ENCODE results near the gene GPBAR1.

Gene GPBAR1

DNA sequence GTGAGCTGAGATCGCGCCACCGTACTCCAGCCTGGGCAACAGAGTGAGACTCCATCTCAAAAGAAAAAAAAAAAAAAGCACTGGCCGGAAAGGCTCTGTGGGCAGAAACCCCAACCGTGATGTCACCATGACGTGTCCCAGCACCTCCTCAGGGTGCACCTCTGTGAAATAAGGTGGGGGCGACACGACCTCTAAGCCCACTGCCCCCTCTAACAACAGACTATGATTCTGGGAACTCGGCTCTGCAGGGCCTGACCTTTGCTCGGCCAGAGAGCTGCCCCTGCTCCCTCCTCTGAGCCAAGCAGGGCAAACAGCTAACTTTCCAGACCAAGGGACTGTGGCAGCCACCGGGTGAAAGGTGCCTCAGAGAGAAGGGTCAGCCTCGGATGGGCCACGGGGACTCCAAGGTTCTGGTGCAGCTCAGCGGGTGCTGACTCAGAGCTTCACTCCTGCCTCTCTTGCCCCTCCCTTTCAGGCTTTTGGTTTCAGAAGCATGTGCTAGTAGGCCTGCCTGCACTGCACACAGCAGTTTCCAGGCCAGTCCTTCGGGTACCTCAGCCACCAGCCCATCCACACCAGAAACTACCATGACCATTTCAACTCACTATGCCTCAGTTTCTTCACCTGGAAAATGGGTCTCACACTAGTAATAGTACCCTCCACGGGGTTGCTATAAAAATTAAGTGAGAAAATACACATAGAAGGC, 23.4 kb downstream of the GPBAR1 start:
- no peak for DNase-seq

DNA sequence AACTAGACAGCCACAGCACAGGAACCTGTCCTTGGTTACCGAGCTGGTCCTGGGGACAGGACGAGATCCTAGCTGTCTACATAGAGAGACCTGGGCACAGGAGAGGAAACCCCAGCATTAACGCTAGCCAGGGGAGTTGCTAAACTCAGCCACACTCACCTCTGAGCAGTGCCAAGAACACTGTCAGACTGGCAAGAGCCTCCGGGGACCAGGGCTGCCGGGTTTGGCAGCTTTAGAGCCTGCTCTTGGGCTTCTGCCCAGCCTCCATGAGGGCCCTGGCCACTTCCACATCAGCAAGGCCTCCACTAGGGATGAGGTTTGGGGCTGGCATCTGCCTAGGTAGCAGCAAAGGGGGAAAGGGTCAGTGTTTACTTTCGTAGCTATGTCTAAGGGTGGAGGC, 24.8 kb downstream of the GPBAR1 start:
- peak in 41 of 56 donors; percentile 13 to 73 (median 35) for DNase-seq

DNA sequence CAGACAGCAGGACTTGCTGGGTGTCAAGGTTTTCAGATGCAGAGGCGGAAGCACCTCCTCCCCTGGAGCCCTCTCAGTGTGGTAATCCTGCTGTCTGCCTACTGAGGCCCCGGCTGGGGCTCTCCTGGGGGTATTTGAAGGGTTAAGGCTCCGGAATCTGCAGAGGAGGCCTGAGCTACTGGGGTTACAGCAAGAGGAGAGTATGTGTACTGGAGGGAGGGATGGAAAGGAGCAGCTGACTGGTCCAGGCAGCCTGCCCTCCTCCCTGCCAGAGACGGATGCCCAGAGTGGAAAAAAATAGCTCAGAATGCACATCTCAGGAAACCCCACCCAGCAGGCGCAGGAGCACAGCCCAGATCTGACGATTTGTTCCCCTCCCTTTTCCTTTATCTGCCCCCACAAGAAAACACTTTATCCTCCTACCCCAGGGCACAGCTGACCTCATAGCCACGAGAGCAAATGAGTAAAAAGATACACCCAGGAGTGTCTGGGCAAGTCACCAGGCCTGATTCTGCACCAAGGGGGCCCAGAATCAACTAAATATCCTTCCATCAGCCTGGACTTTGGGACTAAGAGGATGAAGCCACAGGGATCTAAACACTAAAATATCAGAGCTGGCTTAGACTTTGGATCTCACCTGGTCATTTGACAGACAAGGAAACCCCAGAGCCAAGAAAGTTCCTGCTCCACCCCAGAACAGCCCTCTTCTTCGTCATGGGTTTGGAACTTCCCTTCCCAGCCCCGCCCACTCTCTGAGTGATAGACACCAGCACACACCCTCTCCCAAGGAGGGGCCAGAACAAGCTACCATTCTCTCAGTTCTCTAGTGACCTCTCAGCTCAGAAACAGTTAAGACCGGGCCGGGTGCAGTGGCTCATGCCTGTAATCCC, 26.0 kb downstream of the GPBAR1 start:
- peak in 55 of 56 donors; percentile 36 to 92 (median 81) for DNase-seq

DNA sequence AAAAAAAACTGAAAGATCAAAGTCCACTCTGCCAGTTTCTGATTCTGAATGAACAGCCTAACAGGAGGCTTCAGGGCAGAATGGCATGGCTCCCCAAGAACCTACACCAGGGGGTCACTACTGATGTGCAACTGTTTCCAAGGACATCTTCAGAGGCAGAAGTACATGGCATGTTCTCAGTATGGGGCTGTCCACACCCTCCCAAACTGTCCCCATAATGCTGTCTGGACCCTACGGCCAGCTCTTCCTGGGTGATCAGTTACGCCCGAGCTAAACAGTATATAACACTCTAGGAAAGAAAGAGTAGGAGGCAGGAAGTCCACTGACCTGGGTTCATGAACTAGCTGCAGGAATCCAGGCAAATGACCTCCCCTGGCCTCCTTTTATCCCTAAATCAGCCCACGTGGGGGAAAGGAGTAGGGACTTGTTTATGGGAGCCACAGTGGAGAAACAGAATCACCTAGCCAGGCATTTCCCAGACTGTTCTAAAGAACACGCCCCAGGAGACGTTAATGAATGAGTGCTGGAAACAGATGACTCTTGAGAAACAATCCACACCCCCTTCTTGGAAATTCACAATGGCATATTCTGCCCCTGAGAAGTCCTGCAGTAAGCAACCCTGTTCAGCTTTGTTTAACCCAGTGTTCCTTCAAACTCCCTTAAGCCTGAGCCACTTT, 29.0 kb downstream of the GPBAR1 start:
- DNase-seq: peak in 3 of 56 donors; percentile 9 to 15 (median 9)

DNA sequence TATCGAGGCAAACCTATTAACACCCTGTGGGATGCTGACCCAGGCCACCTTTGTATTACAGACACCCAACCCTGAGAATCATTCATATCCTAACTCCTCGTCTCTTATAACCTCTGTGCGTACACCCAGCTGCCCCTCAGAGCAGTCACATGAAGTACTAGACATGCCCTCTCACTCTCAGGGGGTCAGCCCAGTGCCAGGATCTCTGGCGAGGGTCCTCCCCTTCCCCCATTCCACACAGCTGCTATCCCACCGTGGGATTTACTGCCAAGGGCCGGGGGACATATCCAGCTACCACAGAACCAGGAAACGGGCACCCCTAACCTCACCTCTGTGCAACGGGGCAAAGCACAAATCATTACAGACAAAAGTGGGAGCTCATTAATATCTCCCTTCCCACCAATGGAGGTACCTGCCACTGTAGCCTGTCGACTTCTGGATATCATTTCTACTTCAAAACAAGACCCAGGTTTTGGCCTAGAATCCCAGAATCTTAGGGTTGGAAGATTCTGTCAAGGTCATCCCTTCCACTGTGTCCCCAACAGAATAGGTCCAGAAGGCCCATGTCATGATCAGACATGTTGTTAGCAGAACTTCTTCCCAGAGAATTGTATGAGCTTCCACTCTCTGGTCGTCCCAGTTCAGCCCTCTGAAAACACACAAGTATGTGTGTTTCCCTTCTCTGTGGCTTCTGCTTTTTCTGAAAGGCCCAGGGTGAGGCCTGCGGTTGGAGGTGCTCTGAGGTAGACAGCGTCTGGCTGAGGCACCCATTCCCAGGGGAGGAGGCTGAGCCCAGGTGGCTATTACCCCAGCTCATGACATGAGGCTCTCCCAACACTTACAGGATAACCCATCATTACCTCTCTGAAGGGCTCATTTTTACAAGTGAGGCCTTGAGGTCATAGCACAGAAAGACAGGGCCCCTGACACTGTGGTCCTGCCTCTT, 29.8 kb downstream of the GPBAR1 start:
- peak in 1 of 56 donors; percentile 9 for DNase-seq

DNA sequence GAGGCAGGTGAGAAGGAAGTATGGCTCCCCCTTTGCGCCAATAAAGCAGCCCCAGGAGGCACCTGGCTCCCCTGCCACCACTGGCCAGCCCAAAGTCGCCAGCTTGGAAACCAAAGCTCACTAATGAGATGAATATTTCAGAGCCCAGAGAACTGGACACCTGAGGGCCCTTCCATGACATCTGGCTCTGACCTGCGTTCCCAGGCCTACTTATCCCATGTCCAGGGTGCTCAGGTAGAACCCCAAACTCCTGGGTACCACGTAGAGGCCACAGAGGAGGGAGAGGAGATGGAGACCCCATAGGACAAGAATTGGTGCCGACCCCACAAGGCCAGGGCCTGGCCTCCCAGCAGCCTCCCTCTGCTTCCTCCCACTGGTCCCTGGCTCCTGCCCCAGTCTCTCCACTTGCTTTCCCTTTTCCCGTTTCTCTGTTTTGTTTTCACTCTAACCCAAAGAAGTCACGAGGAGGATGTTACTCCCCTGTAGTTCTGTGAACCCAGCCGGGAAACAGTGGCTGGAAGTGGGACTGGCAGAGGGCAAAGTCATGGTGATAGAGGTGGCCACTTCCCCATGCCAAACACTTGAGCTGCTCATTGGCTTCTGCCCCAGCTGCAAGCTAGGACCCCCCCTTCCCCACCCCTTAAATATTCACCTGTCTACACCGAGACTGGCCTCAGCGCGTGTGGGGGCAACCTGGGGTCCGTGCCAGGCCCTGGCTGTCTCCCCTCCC, 30.7 kb downstream of the GPBAR1 start:
- peak in 11 of 56 donors; percentile 28 to 60 (median 48) for DNase-seq

DNA sequence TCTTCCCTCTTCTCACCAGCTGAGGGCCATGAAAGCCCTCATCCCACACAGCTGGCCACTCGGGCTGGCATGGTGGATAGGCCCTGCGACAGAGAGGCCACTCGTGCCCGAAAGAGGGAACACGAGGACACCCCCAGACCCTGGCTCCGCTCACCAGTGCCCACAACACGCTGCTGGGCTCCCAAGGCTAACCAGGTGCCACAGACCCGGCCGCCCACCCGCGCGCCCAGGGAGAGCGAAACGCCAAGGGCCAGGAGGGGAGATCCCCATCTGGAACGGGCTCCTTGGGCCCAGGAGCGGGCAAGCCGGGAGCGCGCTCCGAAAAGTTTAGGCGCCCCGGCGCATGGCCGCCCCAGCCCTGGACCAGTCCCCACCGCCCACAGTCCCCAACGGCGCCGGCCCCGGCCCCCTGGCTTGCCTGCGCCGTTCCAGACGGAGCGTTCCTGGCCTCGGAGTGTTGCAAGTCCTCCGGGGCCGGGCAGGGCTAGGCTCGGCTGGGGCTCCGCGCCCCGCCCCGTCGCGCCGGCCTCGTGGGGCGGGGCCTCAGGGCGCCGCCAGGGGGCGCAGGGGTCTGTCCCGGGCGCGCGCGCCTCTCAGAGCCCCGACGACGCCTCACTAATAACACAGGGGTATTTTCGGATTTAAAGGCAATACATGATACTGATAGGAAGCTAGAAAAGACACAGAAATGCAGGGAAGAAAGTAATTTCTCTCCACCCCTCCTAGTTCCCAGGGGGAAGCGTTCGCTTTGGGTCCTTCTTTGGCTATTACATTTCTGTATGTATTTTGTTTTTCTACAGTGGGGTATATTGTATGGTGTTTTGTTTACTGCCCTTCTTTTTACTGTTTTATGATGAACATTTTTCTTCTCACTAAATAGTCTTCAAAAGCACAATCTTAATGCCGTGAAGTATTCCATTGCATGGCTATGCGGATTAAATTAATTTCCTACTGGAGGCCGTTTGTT, 31.5 kb downstream of the GPBAR1 start, which contains the start of gene TMBIM1:
TMBIM1 (minus strand) TSS at position 456 of the 967 bp plus-strand sequence. CDS start 10,362 bp downstream, outside the sequence.
- DNase-seq: peak in 46 of 56 donors; percentile 17 to 88 (median 56)

DNA sequence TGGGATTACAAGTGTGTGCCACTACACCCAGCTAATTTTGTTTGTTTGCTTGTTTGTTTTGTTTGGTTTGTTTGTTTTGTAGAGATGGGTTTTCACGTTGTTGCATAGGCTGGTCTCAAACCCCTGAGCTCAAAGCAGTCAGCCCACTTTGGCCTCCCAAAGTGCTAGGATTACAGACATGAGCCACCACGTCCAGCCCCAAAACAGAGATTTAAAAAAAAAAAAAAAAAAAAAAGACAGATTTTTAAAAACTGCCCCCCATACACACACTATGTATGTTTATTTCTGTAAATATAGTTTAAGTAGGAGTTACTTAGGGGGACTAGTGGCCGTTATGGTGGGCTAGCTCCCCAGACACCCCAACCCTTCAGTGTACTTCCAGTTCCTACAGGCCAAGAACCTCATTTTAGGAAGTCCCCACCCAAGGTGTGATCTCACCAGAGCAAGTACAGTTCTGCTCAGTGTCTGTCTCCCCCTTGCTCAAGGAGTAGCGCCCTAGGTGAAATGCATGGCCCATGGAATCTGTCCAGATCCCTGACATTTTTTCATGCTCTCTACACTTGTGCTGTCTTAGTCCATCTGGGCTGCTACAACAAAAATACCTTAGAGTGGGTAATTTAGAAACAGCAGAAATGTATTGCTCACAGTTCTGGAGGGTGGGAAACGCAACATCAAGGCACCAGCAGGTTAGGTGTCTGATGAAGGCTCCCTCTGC, 33.1 kb downstream of the GPBAR1 start:
- no peak for DNase-seq

DNA sequence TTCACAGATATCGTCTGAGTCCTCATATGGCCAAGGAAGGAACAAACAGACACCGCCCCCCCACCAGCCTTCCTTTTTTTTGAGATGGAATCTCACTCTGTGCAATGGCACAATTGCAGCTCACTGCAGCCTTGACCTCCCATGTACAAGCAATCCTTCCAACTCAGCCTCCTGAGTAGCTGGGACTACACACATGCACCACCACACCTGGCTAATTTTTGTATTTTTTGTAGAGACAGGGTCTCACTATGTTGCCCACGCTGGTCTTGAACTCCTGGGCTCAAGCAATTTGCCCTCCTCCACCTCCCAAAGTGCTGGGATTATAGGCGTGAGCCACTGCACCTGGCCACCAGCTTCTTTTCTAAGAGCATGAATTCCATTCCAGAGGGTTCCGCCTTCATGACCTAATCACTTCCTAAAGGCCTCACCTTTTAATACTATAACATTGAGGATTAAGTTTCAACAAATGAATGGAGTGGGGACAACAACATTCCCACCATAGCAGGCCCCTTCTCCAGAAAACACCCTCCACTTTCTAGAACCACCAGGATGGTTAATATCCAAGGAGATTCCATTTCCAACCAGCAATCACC, 33.7 kb downstream of the GPBAR1 start:
- DNase-seq: no peak

DNA sequence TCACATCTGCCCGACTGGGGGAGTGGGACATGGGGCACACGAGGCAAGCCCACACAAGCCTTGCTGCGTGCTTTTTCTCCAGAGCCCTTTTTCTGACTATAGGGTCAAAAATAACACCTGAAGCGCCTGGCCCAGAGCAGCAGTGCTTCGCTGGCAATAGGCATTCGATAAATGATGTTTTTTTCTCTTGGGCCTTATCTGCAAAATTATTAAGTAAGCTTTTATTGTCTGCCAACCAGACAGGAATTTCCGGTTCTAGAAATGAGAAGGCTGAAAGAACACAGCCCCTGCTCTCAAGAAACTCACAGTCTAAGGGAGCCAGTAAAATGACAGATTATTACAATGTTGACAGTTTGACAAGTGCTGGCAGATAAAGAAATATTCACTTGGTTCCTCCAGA, 34.2 kb downstream of the GPBAR1 start:
- no peak for DNase-seq

DNA sequence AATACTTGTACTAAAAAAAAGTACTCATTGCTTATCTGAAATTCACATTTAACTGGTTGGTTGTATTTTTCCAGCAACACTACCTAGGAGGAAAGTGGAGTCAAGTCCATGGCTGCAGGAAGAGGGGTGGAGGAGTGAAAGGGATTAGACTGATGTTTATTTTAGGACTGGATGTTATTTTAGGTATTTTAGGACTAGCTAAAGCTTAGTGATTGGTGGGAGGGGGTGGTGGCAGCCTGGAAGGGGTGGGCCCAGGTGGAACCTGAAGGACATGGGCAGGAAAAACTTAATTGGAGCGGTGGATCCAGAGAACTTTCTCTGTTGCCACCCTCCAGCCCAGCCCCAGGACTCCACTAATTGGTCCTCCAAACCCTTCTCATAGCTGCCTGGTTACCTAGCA, 35.4 kb downstream of the GPBAR1 start:
- no peak for DNase-seq

DNA sequence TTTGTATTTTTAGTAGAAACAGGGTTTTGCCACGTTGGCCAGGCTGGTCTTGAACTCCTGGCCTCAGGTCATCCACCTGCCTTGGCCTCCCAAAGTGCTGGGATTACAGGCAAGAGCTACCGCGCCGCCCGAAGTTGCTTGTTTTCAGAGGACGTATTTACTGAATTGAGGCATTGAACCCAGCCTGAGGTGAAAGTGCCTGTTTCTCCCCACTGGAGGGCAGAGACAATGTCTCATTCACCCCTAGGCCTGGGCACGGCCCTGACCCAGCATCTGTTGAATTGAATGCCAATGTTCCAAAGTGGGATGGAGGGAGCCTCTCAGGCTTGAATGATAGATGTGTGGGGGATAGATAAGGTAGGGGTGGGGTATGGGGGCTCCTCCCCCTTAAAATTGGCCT, 36.0 kb downstream of the GPBAR1 start:
- DNase-seq: peak in 44 of 56 donors; percentile 8 to 81 (median 58)

DNA sequence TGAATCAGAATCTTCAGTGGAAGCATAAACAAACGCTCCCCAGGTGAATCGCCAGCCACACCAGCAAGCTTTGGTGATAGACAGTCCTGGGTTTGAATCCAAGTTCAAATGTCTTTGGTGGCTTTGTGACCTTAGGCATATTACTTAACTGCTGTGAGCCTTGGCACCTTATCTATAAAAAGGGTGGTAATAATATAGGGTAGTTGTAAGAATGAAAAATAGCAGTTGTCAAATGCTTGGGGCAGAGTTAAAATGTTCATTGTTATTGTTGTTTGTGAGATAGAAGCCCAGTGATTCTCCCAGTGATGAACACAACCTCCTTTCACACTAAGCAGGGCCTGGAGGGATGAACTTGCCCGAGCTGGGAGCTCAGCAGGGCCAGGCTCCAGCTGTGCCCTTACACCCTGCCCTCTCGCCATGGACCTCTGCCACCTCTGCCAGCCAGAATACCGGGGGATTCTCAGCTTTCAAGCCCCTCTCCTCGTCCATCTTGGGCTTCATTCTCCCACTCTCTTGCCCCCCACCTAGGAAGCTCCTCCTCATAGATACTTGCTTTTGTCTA, 37.6 kb downstream of the GPBAR1 start:
- peak in 25 of 56 donors; percentile 10 to 56 (median 30) for DNase-seq

DNA sequence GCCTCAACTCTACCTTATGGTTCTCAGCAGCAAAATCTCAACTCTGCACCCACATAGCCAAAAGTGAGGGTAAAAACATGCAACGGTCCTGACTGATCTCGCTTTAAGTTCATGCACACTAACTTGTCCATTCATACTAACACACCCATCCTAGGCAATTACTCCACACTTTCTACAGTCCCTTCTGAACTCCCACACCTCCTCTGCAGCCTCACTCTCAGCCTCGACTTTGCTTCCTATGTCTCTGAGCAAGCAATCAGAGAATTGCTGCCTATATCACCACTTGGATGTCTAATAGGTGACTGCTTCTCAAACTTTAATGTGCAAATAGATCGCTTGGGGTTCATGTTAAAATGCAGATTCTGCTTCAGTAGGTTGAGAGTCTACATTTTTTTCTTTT, 39.3 kb downstream of the GPBAR1 start:
- DNase-seq: no peak

DNA sequence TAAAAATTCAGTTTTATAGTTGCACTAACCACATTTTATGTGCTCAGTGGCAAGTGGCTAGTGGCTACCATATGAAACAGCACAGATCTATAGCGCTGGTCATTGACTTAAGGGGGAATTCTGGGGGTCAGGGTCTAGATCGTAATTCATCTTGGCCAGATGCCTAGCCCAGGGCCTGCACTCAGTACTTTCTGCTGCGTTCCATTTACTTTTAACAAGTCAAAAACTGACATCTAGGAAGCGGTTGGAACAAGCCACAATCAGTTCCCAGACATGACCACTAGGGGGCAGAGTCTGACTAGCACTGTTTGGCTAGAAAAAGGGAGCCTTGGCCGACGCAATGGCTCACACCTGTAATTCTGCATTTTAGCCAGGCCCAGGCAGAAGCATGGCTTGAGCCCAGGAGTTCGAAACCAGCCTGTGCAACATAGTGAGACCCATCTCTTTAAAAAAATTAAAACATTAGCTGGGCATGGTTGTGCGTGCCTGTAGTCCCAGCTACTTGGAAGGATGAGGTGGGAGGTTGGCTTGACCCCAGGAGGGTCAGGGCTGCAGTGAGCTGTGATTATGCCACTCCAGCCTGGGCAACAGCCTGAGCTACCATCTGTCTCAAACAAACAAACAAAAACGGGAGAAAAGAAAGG, 40.5 kb downstream of the GPBAR1 start:
- peak in 49 of 56 donors; percentile 24 to 89 (median 66) for DNase-seq

DNA sequence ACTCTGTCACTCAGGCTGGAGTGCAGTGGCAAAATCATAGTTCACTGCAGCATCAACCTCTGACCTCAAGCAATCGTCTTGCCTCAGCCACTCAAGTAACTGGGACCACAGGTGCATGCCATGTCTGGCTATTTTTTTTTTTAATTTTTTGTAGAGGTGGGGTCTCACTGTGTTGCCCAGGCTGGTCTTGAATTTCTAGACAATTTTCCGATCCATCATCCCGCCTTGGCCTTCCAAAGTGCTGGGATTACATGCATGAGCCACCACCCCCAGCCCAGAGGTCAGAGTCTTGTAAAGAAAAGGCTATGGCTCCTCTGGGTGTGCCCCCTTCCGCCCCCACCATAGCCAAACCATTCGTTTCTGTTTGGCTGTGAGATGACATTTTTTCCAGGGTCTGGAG, 44.6 kb downstream of the GPBAR1 start:
- DNase-seq: no peak
